Measurements from ENCODE around the gene NFE2L2.

The NFE2L2 gene

GRCh38 chr2:177289824-177290628 is 25.5 kb upstream of the NFE2L2 start:
- in situ Hi-C loops (cut with HindIII; ENCODE audit: low pct_ligation_motif_present, low sequenced_read_pairs), result no loop called here
- no peaks in the 10 kb centered on the region for H3K36me3 ChIP-seq (replicated peaks)
- no peak for DNase-seq
- H3K4me3 ChIP-seq (ENCODE audit: low read depth, low read length), result no peak overlapping the region
- H3K27ac ChIP-seq, result no peak overlapping the region
- no peaks in the 10 kb centered on the region for H3K27me3 ChIP-seq (replicated peaks)
- TF ChIP-seq CTCF (IDR thresholded peaks at IDR 0.05; ENCODE audit: low read depth, low read length, missing control alignments), result no peak

- H3K36me3 ChIP-seq (replicated peaks), result no peaks in the 10 kb centered on the region
- in situ Hi-C loops (cut with HindIII; ENCODE audit: low pct_ligation_motif_present, low sequenced_read_pairs), result no loop called here
- no peak for DNase-seq
- H3K27ac ChIP-seq, result no peak overlapping the region
- H3K27me3 ChIP-seq (replicated peaks), result no peaks in the 10 kb centered on the region
- TF ChIP-seq CTCF (IDR thresholded peaks at IDR 0.05; ENCODE audit: low read depth, low read length, missing control alignments), result no peak
- H3K4me3 ChIP-seq (ENCODE audit: low read depth, low read length), result no peak overlapping the region
These were observed 23.3 kb upstream of the NFE2L2 start for GRCh38 chr2:177287814-177288213.

- H3K4me3 ChIP-seq (ENCODE audit: low read depth, low read length), result no peak overlapping the region
- H3K36me3 ChIP-seq (replicated peaks), result no peaks in the 10 kb centered on the region
- no peak for DNase-seq
- in situ Hi-C loops (cut with HindIII; ENCODE audit: low pct_ligation_motif_present, low sequenced_read_pairs), result no loop called here
- no peaks in the 10 kb centered on the region for H3K27me3 ChIP-seq (replicated peaks)
- TF ChIP-seq CTCF (IDR thresholded peaks at IDR 0.05; ENCODE audit: low read depth, low read length, missing control alignments), result no peak
- no peak overlapping the region for H3K27ac ChIP-seq
These were observed 21.6 kb upstream of the NFE2L2 start for GRCh38 chr2:177285892-177286715.

DNA sequence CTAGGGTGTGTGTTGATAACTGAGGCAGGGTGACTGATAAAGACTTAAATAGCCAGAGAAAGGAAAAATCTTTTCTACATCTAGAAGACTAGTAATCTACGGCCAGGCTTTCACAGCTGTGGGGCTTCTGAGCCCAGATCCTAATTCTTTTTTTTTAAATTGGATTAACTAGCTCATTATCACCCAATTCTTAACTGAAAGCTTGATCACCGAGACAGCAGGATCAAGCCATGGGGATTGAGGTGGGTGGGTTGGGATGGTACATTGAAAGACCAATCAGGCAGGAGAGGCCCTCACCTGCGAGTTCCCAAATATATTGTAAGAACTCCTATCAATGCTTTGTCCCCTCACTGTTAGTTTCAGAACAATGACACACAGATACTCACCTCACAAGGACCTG is 20.0 kb upstream of the NFE2L2 start:
- TF ChIP-seq CTCF (IDR thresholded peaks at IDR 0.05; ENCODE audit: low read depth, low read length, missing control alignments), result no peak
- in situ Hi-C loops (cut with HindIII; ENCODE audit: low pct_ligation_motif_present, low sequenced_read_pairs), result no loop called here
- Histone ChIP-seq H3K27ac (no peak overlapping the region), H3K36me3 (replicated peaks) (no peaks in the 10 kb centered on the region), H3K27me3 (replicated peaks) (no peaks in the 10 kb centered on the region), H3K4me3 (ENCODE audit: low read depth, low read length) (no peak overlapping the region)
- no peak for DNase-seq

DNA sequence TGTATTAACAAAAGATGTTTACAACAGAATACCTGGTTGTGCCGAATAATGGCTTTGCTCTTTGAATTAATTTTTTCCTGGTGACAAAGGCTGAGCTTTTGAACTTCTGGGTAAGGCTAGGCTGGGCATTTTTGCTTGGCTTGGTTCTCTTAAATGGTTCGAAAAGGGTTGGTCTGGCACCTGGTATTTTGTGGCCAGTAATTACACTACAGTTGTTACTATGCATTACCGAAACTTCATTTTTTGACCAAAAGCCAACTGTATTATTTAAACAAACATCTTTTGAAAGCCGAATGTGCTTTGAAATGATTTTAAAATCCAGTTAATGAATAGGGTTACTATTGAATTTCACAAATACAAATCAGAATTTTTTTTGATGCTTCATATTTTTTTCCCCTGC is 19.4 kb upstream of the NFE2L2 start:
- H3K36me3 ChIP-seq (replicated peaks), result no peaks in the 10 kb centered on the region
- H3K27ac ChIP-seq, result no peak overlapping the region
- no peaks in the 10 kb centered on the region for H3K27me3 ChIP-seq (replicated peaks)
- TF ChIP-seq CTCF (IDR thresholded peaks at IDR 0.05; ENCODE audit: low read depth, low read length, missing control alignments), result no peak
- no peak for DNase-seq
- in situ Hi-C loops (cut with HindIII; ENCODE audit: low pct_ligation_motif_present, low sequenced_read_pairs), result no loop called here
- no peak overlapping the region for H3K4me3 ChIP-seq (ENCODE audit: low read depth, low read length)
